Measurements from ENCODE around the gene CAMKK2.
"Not testable (repeated sequence)": the region's sequence is repeated elsewhere in the genome, so short reads cannot be mapped to it uniquely, and the experiment has no call there.

The CAMKK2 gene

GRCh38 chr12:121296618-121297434 is at the start of gene CAMKK2:
TSS of gene CAMKK2 (minus strand) at chr12:121296709. CDS start at chr12:121274526, 22,183 bp downstream.
- DNase-seq (ENCODE audit: low read depth in 1 of 2, low spot score in 1 of 2) = peak; percentile 69 to 84

- DNase-seq (ENCODE audit: low read depth in 1 of 2, low spot score in 1 of 2) = no peak
Observed at GRCh38 chr12:121345151-121345815, 48.8 kb upstream of the CAMKK2 start.

GRCh38 chr12:121344506-121344905 is 48.0 kb upstream of the CAMKK2 start:
- no peak for DNase-seq (ENCODE audit: low read depth in 1 of 2, low spot score in 1 of 2)

GRCh38 chr12:121337416-121337815 is 40.9 kb upstream of the CAMKK2 start:
- DNase-seq (ENCODE audit: low read depth in 1 of 2, low spot score in 1 of 2) = no peak

GRCh38 chr12:121334513-121335343 is 38.2 kb upstream of the CAMKK2 start:
- DNase-seq (ENCODE audit: low read depth in 1 of 2, low spot score in 1 of 2) = no peak

GRCh38 chr12:121333747-121334146 is 37.2 kb upstream of the CAMKK2 start:
- no peak for DNase-seq (ENCODE audit: low read depth in 1 of 2, low spot score in 1 of 2)

GRCh38 chr12:121331248-121331647 is 34.7 kb upstream of the CAMKK2 start:
- no peak for DNase-seq (ENCODE audit: low read depth in 1 of 2, low spot score in 1 of 2)

- no peak for DNase-seq (ENCODE audit: low read depth in 1 of 2, low spot score in 1 of 2)
Observed at GRCh38 chr12:121330692-121331091, 34.2 kb upstream of the CAMKK2 start.

- no peak for DNase-seq (ENCODE audit: low read depth in 1 of 2, low spot score in 1 of 2)
Observed at GRCh38 chr12:121330195-121330594, 33.7 kb upstream of the CAMKK2 start.

GRCh38 chr12:121328620-121329019 is 32.1 kb upstream of the CAMKK2 start:
- no peak for DNase-seq (ENCODE audit: low read depth in 1 of 2, low spot score in 1 of 2)

- DNase-seq (ENCODE audit: low read depth in 1 of 2, low spot score in 1 of 2) = no peak
Observed at GRCh38 chr12:121326996-121327674, 30.6 kb upstream of the CAMKK2 start.

- no peak for DNase-seq (ENCODE audit: low read depth in 1 of 2, low spot score in 1 of 2)
Observed at GRCh38 chr12:121325922-121326396, 29.4 kb upstream of the CAMKK2 start.

GRCh38 chr12:121323908-121324307 is 27.4 kb upstream of the CAMKK2 start:
- no peak for DNase-seq (ENCODE audit: low read depth in 1 of 2, low spot score in 1 of 2)

- no peak for DNase-seq (ENCODE audit: low read depth in 1 of 2, low spot score in 1 of 2)
Observed at GRCh38 chr12:121318121-121318520, 21.6 kb upstream of the CAMKK2 start.

- DNase-seq (ENCODE audit: low read depth in 1 of 2, low spot score in 1 of 2) = no peak
Observed at GRCh38 chr12:121314431-121314830, 17.9 kb upstream of the CAMKK2 start.

- not testable (repeated sequence) for DNase-seq (ENCODE audit: low read depth in 1 of 2, low spot score in 1 of 2)
Observed at GRCh38 chr12:121310231-121310630, 13.7 kb upstream of the CAMKK2 start.

- DNase-seq (ENCODE audit: low read depth in 1 of 2, low spot score in 1 of 2) = not testable (repeated sequence)
Observed at GRCh38 chr12:121307397-121307796, 10.9 kb upstream of the CAMKK2 start.

- DNase-seq (ENCODE audit: low read depth in 1 of 2, low spot score in 1 of 2) = no peak
Observed at GRCh38 chr12:121304306-121304705, 7.8 kb upstream of the CAMKK2 start.

GRCh38 chr12:121301876-121302275 is 5.4 kb upstream of the CAMKK2 start:
- DNase-seq (ENCODE audit: low read depth in 1 of 2, low spot score in 1 of 2) = no peak

- no peak for DNase-seq (ENCODE audit: low read depth in 1 of 2, low spot score in 1 of 2)
Observed at GRCh38 chr12:121300083-121300819, 3.7 kb upstream of the CAMKK2 start.
